ENCODE results near the gene RYR1.

Gene RYR1

DNA sequence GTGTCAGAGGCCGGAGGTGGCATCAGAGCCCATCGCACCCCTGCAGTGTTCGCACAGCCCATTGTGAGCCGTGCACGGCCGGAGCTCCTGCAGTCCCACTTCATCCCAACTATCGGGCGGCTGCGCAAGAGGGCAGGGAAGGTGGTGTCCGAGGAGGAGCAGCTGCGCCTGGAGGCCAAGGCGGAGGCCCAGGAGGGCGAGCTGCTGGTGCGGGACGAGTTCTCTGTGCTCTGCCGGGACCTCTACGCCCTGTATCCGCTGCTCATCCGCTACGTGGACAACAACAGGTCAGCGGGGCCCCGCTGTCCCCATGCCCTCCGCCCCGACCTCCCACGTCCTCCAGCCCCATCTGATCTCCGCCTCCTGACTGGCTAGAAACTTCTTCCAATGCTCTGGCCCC is 85.7 kb downstream of the RYR1 start:
- no peak for DNase-seq

DNA sequence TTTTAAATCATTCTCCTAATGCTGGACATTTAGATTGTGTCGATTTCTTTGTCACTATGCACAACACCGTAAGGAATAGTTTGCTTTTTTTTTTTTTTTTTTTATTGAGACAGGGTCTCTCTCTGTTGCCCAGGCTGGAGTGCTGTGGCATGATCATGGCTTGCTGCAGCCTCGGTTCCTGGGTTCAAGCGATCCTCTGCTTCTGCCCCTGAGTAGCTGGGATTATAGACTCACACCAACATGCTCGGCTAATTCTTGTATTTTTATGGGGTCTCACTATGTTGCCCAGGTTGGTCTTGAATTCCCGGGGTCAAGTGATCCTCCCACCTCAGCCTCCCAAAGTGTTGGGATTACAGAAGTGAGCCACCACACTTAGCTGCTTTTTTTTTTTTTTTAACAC is 86.5 kb downstream of the RYR1 start:
- no peak for DNase-seq

DNA sequence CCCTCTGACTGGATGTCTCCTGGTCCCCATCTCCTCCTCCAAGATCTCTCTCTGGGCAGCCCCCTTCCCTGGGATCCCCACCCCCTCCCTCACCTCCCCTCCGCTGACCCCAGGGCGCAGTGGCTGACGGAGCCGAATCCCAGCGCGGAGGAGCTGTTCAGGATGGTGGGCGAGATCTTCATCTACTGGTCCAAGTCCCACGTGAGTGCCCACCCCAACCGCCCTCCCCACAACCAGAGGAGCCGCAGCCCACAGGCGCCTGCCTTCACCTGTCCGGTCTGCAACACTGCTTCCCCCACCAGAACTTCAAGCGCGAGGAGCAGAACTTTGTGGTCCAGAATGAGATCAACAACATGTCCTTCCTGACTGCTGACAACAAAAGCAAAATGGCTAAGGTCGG is 89.4 kb downstream of the RYR1 start:
- DNase-seq: no peak

DNA sequence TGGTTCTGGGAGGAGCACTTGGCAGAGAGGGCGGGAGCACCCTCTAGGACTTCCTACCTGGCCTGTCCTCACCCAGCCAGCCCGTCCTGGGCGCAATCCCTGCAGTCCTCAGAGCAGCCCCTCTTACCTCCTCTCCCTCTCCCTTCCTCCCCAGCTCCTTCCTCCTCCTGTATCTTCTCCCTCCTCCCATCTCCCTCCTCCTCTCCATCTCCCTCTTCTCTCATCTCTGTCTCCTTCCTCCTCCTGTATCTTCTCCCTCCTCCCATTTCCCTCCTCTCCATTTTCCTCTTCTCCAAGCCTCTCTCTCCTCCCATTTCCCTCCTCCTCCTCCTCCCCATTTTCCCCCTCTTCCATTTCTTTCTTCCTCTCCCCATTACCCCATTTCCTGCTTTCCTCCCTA is 89.8 kb downstream of the RYR1 start:
- no peak for DNase-seq

DNA sequence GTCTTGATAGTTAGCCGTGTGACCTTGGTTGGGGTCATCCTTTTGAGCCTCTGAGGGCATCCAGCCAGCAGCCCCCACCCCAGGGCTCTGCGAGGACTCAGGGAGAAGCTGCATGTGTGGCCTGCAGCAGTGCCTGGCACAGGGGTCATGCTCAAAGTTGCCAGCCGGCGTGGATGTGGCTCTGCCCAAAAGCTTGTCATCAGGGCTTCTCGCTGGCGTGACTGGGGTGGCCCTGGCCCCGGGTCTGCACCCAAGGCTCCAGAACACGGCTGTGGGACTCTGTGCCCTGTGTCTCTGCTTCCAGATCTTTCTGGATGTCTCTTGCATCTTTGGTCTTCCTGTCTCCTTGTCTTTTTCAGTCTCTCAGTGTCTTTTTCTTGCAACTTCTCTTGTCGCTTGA is 90.9 kb downstream of the RYR1 start:
- DNase-seq: no peak

DNA sequence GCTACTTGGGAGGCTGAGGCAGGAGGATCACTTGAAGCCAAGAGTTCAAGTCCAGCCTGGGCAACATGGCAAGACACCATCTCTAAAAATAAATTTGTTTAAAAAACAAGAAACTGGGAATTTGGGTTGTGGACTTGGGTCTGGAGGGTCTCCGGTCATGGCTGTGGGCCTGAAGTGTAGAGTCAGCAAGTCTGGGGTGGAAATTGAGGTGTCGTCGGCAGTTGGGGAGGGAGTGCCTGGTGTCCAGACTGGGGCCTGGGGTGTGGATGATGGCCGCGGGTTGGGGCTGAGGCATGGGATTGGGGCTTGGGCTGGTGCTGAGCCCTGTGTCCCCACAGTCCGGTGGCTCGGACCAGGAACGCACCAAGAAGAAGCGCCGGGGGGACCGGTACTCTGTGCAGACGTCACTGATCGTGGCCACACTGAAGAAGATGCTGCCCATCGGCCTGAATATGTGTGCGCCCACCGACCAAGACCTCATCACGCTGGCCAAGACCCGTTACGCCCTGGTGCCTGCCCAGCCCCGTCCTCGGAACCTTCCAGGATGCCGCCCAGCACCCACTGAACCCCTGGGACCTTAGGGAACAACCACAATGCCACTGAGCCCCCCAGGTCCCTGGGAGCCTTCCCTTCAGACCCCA is 91.6 kb downstream of the RYR1 start:
- DNase-seq: no peak

DNA sequence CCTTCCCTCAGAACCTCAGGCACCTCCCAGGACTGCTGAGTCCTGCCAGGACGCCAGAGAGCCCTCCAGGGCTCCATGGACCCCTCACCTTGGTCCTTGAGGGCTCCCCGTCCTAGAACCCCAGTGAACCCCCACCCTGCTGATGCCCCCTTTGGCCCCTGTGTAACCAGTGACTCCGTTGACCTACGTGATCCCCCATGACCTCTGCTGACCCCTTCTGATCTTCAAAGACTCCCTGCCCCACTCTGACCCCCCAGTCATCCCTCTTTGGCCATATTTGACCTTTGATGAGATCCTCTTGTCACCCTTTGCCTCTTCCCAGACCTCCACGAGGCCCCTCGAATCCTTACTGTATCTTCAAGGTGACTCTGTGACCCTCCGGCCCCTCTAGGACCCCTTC is 92.9 kb downstream of the RYR1 start:
- DNase-seq: no peak

DNA sequence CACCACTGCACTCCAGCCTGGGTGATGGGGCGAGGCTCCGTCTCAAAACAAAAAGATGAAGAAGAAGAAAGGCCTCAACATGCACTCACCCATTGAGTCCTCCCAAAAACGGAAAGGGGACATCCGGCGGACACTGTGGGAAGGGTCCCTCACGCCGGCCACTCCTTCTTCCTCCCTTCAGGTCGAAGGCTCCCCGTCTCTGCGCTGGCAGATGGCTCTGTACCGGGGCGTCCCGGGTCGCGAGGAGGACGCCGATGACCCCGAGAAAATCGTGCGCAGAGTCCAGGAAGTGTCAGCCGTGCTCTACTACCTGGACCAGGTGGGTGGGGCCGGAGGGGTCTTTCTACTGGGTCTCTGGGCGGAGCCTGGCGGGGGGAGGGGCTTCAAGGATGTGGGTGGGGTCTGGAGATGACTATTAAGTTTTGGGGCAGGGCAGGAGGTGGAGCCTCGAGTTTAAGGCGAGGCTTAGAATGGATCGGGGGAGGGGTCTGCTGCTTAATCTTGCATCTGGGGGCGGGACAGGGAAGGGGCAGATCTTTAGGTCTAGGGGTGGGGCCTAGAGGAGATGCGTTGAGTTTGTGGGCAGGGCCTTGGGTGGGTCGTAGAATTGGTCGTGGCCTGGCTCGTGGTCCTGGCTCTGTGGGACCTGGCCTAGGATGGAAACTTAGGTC is 94.1 kb downstream of the RYR1 start:
- no peak for DNase-seq

DNA sequence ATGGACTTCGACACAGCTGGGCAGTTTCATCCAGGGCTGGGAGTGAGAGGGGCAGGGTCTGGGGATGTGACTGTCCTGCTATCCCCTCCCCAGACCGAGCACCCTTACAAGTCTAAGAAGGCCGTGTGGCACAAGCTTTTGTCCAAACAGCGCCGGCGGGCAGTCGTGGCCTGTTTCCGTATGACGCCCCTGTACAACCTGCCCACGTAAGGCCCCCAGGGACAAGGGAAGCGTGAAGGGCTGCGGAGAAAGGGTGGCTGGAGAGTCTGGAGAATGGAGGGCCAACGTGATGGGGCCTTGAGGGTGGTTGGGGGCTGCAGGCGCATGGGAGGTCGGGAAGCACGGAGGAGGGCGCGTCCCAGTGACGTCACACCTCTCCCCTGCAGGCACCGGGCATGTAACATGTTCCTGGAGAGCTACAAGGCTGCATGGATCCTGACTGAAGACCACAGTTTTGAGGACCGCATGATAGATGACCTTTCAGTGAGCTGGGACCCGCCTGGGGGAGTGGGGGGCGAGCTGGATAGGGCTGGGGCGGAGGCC is 94.8 kb downstream of the RYR1 start:
- DNase-seq: no peak

DNA sequence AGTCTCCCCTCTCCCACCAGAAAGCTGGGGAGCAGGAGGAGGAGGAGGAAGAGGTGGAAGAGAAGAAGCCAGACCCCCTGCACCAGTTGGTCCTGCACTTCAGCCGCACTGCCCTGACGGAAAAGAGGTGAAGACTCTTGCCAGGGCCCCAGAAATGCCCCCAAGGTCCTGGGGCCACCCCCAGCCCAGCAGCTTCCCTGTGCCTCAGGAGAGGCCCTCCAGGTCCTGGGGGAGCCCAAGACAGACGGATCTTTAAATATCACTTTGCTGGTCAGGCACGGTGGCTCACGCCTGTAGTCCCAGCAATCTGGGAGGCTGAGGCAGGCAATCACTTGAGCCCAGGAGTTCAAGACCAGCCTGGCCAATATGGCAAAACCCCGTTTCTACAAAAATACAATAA is 95.4 kb downstream of the RYR1 start:
- no peak for DNase-seq

DNA sequence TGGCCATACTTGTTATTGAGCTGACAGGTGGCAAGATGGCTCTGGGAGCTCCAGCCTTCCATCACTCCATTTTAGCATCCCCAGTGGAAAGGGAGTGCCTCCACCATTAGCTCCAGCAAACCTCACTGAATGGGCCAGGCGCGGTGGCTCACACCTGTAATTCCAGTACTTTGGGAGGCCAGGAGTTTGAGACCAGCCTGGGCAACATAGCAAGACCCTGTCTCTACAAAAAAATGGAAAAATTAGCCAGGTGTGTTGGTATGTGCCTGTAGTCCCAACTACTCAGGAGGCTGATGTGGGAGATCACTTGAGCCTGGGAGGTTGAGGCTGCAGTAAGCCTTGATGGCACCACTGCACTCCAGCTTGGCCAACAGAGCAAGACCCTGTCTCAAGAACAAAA is 98.0 kb downstream of the RYR1 start:
- no peak for DNase-seq

DNA sequence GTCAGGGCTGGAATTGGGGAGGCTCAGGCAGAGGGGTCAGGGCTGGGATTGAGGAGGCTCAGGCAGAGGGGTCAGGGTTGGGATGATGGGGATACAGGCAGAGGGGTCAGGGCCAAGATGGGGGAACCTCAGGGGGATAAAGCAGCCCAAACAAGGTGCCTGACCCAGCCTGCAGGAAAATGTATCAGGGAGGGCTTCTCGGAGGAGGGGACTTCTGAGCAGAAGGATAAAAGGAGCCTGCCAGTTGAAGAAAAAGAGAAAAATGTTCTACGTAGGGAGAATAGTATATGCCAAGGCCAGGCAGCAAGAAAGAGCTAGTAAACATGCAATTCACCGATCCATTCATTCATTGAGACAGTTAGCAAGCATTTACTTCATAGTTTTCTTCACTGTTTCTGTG is 99.4 kb downstream of the RYR1 start:
- DNase-seq: peak; percentile 10

DNA sequence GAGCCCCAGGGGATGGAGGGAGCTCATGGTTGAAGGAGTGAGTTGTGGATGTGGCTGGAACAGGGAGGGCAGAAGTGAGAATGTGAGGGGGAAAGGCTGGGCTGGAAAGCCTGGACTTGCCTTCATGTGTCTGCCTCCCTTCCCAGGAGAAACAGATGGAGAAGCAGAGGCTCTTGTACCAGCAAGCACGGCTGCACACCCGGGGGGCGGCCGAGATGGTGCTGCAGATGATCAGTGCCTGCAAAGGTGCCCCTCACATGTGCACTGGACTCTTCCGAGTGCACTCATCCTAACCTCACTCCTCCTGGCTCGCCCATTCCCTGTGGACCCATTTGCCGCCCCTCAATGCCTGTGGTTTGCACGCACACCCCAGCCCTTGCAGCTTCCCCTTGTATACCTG is 101.1 kb downstream of the RYR1 start:
- peak; percentile 27 for DNase-seq

DNA sequence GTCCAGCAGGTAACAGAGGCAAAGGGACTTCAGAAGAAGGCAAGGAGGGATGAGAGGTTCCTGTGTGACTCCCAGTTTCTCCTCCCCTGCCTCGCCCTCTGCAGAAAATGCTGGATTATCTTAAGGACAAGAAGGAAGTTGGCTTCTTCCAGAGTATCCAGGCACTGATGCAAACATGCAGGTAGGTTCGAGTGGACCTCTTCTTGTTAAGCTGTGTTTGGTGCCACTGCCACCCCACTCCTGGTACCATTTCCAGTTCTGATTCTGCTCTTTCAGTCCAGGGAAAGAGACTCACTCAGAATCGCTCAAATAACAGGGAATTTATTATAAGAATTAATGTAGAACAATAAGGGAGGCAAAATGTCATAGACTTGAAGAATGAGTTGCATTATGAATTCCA is 101.7 kb downstream of the RYR1 start:
- DNase-seq: no peak

DNA sequence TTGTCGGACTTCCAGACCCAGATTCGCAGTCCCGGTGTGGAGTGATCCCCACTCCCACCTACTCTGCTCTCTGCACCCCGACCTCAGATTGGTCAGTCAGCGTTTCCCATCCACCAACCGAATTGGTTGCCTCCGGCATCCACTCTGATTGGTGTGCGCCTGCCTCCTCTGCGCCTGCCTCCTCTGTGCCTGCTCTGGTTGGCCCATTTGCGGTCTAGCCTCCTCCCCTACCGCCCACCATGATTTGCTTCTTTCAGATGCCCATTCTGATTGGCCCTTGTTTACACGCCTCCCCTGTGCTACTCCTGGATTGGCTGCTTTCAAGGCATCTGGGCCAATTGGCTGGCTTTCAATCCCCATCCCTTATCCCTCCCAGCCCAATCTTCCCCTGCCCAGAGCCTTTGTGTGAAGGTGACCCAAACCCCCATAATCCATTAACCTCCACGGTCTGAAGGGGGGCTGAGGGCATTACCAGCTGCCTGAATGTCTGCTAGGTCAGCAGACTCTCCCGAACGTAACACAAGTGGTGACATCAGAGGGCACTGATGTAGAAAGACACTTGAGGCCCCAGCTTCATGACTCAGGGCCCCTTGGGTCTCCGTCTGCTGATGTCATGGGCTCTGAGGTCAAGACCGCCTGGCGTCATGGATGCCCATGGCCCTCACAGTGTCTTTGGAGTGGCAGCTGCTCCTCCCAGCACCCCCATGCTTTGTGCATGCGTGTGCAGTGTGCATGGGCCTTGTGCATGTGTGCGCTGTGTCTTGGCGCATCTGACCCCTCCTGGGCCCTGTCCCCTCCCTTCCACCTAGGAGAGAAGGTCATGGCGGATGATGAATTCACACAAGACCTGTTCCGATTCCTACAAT is 103.8 kb downstream of the RYR1 start:
- peak; percentile 9 for DNase-seq

DNA sequence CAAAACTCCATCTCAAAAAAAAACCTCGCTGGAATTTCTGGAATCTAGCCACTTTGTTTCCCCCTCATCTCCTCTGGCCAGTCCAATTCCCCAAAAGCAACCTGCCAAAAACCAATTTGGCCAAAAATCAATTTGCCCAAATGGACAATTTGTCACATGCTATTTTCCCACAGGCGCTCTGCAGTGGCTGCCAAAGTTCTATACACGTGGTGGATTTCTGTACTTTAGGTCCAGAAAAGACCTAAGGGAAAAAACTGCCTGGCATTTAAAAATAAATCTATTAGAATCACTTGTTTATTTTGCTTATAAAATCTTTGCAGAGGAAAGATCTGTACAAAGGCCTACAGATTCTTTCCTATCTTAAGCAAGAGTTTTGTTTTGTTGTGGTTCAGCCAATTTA is 104.9 kb downstream of the RYR1 start:
- DNase-seq: no peak

DNA sequence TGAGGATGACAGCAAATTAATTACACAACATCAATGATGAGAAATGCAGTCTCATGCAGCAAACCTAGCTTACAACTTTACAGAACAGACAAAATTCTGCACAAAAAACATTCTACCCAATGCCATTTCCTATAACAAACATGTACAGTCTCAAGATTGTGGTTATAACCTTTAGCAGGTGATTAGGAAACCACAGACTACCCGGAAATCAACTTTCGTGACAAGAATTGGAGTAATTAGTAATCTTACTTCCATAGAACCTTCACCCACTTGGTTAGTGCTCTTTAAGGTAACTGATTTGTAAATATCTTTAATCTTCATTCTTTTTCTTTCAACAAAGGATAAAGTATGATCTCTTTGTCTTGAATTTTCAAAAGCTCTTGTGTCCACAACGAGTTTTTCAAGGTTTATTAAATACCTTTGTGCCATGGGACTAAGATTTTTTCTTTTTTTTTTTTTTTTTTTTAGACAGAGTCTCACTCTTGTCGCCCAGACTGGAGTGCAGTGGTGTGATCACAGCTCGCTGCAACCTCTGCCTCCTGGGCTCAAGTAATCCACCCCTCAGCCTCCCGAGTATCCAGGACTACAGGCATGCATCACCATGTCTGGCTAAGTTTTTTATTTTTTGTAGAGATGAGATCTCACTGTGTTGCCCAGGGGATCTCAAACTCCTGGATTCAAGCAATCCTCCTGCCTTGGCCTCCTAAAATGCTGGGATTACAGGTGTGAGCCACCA is 105.5 kb downstream of the RYR1 start:
- no peak for DNase-seq

DNA sequence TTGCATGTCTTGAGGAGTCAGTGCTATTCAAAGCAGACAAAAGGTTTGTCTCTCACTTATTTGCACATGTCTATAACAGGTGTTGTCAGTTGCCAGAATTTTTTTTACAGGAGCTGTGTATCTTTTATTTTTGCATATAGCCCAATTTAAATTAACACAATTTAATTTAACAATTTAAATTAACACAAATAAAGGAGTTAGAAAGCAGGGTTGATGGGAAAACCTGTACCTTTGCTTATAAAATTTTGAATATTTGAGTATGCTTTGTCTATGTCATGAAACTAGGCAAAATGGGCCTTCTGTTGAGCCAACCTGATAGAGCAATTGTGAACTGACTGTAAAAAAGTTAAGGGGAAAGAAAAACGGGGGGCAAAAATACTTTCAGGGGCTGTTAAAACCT is 106.3 kb downstream of the RYR1 start:
- no peak for DNase-seq

DNA sequence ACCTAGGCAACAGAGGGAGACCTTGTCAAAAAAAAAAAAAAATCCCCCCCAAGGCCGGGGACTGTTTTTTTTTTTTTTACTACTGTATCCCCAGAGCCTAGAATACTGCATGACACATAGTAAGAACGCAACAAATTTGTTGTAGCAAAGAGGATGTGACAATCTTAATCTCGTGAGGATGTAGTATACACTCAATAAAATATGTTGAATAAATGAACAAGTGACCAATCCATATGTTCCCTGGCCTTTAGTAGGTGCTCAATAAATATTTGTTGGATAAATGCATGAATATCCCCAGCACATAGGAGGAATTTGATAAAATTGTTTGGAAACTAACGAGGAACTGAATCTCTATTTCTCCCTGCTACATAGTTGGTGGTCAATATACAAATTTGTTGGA is 108.5 kb downstream of the RYR1 start:
- no peak for DNase-seq

DNA sequence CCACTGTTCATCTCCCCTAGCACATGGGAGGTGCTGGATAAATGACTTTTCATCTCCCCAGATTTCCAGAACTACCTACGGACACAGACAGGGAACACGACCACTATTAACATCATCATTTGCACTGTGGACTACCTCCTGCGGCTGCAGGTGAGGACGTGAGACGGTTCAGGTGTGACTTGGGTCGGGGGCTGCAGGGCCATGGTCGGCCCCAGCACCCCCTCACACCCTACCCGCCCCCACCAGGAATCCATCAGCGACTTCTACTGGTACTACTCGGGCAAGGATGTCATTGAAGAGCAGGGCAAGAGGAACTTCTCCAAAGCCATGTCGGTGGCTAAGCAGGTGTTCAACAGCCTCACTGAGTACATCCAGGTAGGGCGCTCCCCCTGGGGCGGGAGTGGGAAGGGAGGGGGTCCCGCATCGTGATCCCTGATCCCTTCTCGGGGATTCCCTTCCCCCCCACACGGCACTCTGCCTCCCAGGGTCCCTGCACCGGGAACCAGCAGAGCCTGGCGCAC is 109.9 kb downstream of the RYR1 start:
- DNase-seq: no peak

DNA sequence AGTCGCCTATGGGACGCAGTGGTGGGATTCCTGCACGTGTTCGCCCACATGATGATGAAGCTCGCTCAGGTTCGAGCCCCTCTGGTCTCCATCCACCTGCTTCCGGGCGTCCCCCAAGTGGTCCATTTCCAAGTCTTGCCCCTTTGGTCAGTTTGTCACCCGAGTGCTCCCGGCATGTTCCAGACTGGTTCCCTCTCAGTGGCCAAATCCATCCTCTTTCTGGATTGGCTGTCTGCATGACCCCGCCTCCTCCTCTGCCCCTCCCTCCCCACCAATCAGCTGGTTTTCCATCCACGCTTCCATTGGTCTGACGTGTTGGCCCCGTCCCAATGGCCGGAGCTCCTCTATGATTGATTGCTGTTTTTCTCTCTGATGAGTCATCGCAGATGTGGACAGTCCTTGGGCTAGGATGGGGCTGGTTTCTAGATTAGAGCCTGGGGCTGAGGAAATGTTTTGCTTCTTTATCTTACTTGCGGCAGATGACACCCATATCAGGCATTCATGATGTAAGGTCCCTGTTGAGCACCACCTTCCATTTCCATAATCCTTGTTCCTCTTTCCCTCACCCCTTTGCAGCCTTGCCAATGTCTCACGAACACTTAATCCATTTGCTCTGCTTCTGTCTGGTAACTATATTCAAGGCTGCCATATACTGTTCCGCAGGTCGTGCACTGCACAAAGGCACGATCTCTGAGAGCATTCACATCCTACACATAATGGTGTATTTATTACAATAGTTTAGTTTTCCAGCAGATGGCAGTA is 110.5 kb downstream of the RYR1 start:
- DNase-seq: peak; percentile 60
